ENCODE data around the gene DIAPH3.

Gene DIAPH3

GRCh38 chr13:59755632-59756290 lies 408.0 kb downstream of the DIAPH3 start:
- no peak for DNase-seq

DNA sequence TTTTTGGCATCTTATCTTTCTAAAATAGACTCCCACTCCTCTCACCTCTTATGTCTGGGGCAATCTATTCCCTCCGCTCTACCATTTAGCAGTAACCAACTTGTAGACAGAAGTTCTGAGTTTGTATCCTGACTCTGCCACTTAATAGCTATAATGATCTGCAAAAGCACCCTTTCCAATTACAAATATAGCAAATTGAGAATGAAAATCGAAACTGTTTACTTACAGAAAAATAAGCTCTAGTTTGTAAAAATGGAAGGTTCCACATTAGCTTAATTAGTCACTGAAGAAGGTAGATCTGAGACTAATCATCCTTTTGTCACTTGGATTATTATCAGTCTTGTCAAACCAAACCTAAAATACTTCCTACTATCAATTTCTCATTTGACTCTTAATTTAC lies 409.3 kb downstream of the DIAPH3 start:
- DNase-seq: no peak

- DNase-seq: no peak
Observed at GRCh38 chr13:59750860-59751259, 412.9 kb downstream of the DIAPH3 start.

DNA sequence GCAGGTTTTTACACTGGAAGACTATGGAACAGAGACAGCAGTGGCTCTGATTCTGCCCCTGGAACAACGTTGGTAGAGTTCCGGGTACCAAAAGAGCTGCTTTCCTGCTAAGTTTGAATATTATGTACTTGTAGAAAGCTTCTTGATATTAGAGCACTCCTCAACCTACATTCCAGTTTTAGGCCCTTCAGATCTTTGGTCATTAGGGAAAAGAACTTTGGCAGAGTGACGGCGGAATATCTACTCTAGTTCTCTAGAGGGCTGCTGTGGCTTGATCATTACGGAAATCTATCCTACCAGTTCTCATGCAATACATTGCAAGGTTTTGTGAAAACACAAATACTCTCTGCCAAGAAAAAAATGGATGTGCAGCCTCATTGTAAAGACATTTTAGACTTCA lies 415.7 kb downstream of the DIAPH3 start:
- no peak for DNase-seq

DNA sequence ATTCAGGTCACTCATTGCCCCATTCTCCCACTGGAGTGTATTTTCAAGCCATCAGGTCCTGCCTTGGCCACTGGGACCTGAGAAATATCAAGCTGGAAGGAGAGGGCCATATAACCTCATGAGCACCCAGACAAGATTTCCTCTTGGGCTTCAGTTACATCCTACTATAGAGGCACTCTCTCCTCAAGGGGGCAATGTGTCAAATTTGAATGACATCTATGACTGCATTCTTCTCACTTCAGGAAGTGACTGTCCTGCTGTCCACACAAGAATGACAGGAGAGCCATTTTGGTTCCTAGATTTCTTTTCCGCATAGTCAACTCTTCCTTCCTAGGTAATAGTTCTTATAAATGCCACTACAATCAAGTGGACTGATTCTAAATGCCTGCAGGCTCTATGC lies 416.2 kb downstream of the DIAPH3 start:
- no peak for DNase-seq

DNA sequence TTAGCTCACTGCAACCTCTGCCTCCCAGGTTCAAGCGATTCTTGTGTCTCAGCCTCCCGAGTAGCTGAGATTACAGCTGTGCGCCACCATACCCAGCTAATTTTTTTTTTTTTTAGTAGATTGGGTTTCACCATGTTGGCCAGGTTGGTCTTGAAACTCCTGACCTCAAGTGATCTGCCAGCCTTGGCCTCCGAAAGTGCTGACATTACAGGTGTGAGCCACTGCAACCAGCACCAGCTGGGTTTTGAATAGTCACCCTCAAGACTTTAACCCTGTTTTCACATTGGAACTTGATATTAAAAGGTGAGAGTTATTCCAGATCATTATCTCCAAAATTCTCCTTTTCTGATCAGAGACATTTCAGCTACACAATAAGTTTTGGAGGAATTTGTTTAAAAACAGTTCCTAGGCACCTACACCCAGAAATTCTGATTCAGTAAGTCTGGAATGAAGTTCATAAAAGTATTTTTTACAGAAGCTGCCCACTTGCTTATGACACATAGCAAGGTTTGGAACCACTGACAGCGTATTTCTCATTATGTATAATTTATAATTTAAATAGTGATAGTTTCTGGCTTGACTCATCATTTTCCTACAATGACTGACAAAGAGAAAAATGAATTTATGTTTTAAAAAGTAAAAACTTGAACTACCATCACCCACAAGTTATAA lies 417.3 kb downstream of the DIAPH3 start:
- DNase-seq: no peak

DNA sequence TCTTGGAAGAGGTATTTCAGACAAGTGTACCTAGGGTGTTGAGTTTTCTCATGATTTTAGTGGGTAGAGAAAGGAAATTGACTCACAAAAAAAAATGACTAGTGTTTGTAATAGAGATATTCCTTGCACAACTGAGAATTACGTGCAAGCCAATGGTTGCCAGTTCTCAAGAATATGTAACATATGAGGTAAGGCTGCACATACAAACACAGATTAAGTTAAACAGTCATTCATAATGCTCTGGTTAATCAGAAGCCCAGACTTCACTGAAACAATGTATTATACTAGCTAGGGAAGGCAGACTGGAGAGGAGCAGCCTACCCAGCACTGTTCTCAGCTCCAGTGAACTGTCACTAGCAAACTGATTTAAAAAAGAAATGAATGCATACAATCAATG lies 418.3 kb downstream of the DIAPH3 start:
- DNase-seq: no peak

GRCh38 chr13:59744747-59745391 lies 418.9 kb downstream of the DIAPH3 start:
- no peak for DNase-seq

DNA sequence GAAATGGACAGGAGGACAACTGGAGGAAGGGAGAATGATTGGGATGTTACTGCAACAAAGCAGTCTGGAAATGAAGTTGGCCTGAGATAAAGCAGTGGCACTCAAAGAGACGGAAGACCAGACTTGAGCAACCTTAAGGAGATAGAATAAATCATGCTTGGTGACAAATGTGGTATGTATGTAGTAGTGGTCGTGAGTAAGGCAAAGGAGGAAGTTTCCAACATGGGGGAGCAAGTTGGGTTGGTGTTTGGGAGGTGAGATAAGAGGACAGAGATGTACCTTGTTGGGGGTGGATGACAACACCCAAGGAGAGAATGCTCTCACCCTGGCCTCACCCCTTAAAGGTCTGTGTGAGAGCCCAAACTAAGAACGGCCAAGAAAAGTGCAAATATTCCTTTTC lies 420.5 kb downstream of the DIAPH3 start:
- no peak for DNase-seq

- no peak for DNase-seq
Observed at GRCh38 chr13:59742467-59742866, 421.3 kb downstream of the DIAPH3 start.

GRCh38 chr13:59738921-59739320 lies 424.8 kb downstream of the DIAPH3 start:
- DNase-seq: no peak

DNA sequence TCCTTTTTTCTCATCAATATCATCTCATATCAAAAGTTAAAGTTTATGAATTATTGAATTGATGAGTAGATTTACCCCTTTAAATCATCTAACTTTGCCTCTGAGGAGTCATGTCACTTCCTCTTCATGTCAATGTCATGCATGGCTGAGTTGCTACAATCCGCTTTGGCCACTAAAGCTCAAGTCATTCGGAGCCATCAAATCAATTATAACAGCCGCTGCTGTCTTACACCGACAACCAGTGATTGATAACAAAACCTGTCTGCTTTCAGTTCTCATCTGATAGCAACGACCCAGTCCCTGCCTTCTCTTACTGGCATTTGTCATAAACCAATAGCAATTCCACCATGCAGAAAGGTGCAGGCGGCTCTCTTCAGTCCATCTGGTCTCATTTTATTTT lies 429.3 kb downstream of the DIAPH3 start:
- no peak for DNase-seq

DNA sequence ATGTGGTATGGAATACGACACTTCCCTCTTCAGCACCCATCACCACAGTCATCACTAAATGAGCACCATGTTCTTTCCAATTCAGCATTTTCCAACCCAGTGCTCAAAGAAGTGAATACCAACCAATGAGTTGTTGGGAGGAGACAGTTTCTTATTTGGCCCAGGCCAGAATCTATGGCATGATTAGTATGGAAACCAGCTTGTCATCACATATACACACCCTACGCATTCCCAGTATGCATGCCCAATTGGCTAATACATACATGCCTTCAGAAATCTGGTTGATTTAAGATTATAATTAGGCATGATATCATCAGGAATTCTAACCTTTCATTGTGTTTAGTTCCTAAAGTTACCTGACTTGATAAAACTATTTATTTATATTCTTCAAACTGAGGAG lies 430.0 kb downstream of the DIAPH3 start:
- DNase-seq: no peak

DNA sequence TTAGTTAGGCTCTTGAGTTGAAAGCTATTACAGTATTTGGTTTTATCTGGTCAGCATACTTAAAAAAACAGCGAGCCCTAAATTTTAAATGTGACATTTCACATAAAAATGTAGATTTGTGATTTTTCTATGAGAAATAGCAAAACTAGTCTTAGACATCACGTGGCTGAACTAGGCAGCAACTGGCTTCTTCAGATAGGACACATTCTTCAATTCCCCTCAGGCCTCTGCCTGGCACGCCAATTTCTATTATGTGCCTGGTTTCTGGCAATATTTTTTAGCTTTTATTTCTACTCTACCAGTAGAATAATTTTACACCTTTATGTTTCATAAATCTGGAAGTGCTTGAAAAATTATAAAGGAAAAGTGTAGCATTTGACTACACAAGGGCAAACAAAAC lies 433.7 kb downstream of the DIAPH3 start:
- DNase-seq: no peak

GRCh38 chr13:59728896-59729545 lies 434.7 kb downstream of the DIAPH3 start:
- no peak for DNase-seq

GRCh38 chr13:59721926-59722910 lies 441.5 kb downstream of the DIAPH3 start:
- DNase-seq: no peak

GRCh38 chr13:59715611-59716010 lies 448.1 kb downstream of the DIAPH3 start:
- DNase-seq: no peak

- DNase-seq: no peak
Observed at GRCh38 chr13:59710996-59711701, 452.6 kb downstream of the DIAPH3 start.

GRCh38 chr13:59710416-59710815 lies 453.3 kb downstream of the DIAPH3 start:
- no peak for DNase-seq

DNA sequence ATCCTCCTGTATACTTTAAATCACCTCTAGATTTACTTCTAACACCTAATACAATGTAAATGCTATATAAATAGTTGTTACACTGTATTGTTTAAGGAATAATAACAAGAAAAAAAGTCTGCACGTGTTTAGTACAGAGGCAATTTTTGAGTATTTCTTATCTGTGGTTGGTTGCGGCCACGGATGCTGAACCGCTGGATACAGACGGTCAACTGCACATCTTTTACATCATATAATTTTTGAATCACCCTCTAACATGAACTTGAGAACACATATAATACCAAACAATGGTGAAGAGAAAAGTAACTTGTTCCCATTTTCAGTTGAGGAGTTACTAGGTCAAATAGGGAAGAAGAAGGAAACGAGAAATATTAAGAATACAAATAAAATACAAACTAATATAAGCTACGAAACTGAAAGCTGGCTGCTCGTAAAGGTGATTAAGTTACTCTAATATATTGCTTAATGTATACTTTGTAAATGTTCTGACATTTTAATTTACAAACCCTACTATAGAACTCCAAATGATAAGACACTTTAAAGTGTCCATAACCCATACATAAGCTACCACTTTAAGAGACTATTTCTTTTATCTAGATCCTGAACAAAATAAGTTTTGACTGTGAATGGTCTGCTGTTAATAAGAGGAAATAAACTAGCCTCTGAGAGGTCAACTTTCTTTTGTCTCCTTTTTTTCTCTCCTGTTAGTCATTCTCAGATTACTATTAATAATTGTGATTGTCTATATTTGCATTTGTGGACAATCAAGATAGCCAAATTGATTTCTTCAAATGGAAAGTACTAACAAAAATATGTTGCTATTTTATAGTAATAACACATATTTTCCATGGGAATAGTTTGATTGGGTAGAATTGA lies 457.4 kb downstream of the DIAPH3 start:
- DNase-seq: no peak

GRCh38 chr13:59702269-59702668 lies 461.5 kb downstream of the DIAPH3 start:
- no peak for DNase-seq

All from T1000 (cell line).